ENCODE results near the gene CEP131. TPM values are rescaled to one million over a fixed set of nuclear protein-coding genes. Genes with fewer than 3 reads are reported as not detected.

The CEP131 gene
- total and polyA plus RNA-seq, 2 donors (not counting 3 experiments of a cell fraction or from before 2014, with no cell fraction given), result 5.3 to 17.9 TPM

DNA sequence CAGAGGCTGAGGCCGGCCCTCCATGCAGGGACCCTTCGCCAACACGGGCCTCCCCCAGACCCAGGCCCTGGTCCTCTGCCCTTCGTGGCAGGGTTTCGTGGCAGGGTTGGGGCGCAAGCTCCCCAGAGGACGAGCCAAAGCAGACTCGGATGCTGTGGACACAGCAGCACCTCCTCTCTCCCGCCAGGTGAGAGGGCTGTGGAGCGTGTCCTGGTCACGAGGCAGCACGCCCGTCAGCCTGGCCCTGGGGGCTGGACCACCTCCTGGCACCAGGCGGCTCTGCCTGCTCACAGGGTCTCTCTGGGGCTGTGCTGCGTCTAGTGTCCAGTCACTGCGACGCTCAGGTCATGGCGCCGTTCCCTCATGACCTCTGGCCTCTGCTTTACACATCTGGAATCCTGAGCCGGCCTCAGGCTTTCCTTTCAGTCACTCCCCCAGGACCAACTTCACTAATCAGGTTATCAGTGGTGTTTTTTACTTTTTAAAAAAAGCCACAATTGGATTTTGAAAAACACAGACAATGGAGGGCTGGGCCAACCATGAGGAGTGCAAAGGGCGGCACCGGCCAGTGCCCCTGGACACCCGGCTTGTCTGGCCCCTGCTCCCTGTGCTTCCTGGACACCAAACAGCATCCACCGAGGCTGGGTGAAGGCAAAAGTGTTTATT lies 21.7 kb upstream of the CEP131 start:
- Histone ChIP-seq H3K4me3 (replicated peaks in 1 of 3; ENCODE audit: insufficient read depth in 1 of 3, low read depth in 1 of 3, low read length in 3 of 3) (no peak overlapping the region), H3K9ac (replicated peaks; ENCODE audit: extremely low read depth, insufficient read depth, low read length) (no peak overlapping the region), H3K27me3 (ENCODE audit: control insufficient read depth in 2 of 2, insufficient read depth in 2 of 2, low read length in 2 of 2) (no peaks in the 10 kb centered on the region), H4K20me1 (replicated peaks; ENCODE audit: control insufficient read depth, extremely low read depth, insufficient read depth, low read length) (no peaks in the 10 kb centered on the region), H3K36me3 (ENCODE audit: control insufficient read depth in 2 of 2, extremely low read depth in 1 of 2, insufficient read depth in 2 of 2, low read length in 2 of 2) (peaks cover 0 to 8% of the 10 kb centered on the region in 2 experiments), H2AFZ (ENCODE audit: low read depth, low read length) (no peak overlapping the region), H3K27ac (ENCODE audit: insufficient read depth, low read depth, low read length) (no peak overlapping the region), H3K79me2 (ENCODE audit: control insufficient read depth, insufficient read depth, low read length) (peaks cover 13% of the 10 kb centered on the region), H3K4me2 (ENCODE audit: insufficient read depth, low read length) (no peak overlapping the region), H3K4me1 (ENCODE audit: control insufficient read depth, extremely low read depth, insufficient read depth, low read length) (peaks cover 6% of the 10 kb centered on the region), H3K9me1 (replicated peaks; ENCODE audit: control insufficient read depth, extremely low read depth, insufficient read depth, low read length) (no peaks in the 10 kb centered on the region), H3K9me3 (replicated peaks; ENCODE audit: control insufficient read depth, insufficient read depth, low read length) (no peaks in the 10 kb centered on the region)
- dilution Hi-C loops (cut with MboI; ENCODE audit: extremely low pct_ligation_motif_present, low sequenced_read_pairs) (no loop called here), intact Hi-C loops (cut with micrococcal nuclease) (no loop called here)
- ChIA-PET POLR2A (no interaction called here), CTCF (interaction anchor here (0.9 to 1.1 kb wide), 2 partner anchors 11 to 196 kb away, joined by 3 to 5 read pairs; no protein-coding TSS in a partner anchor)
- TF ChIP-seq, protein P1, sequence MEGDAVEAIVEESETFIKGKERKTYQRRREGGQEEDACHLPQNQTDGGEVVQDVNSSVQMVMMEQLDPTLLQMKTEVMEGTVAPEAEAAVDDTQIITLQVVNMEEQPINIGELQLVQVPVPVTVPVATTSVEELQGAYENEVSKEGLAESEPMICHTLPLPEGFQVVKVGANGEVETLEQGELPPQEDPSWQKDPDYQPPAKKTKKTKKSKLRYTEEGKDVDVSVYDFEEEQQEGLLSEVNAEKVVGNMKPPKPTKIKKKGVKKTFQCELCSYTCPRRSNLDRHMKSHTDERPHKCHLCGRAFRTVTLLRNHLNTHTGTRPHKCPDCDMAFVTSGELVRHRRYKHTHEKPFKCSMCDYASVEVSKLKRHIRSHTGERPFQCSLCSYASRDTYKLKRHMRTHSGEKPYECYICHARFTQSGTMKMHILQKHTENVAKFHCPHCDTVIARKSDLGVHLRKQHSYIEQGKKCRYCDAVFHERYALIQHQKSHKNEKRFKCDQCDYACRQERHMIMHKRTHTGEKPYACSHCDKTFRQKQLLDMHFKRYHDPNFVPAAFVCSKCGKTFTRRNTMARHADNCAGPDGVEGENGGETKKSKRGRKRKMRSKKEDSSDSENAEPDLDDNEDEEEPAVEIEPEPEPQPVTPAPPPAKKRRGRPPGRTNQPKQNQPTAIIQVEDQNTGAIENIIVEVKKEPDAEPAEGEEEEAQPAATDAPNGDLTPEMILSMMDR (IDR thresholded peaks at IDR 0.05; ENCODE audit: extremely low read depth in 1 of 2, insufficient read depth in 1 of 2, low read depth in 1 of 2, low read length in 2 of 2), result no peak
- TF ChIP-seq POLR2A (IDR thresholded peaks at IDR 0.05; ENCODE audit: low read depth, low read length), result peak; percentile 40
- TF ChIP-seq POLR2AphosphoS5 (IDR thresholded peaks at IDR 0.05; ENCODE audit: insufficient read depth, low read depth, low read length), result peak; percentile 37
- DNase-seq (ENCODE audit: low read depth, low spot score) (no peak), FAIRE-seq (no peak)
- BruUV-seq (replicated peaks), result no TSS peak

DNA sequence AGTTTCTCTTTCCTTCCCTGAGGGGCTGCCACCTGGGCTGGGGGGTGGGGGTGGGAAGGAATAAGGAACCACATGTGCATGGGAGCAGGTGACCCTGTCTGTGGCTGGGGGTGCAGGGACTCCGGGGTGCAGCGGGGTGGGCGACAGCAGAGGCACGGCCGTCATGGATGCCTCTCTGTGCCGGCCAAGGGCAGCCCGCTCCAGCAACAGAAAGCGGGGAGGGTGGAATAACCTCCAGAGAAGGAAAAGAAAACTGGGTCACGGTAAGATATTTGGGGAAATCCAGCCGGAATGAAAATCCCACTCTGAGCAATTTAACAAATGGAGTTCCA lies 20.5 kb upstream of the CEP131 start:
- Histone ChIP-seq H2AFZ (ENCODE audit: low read depth, low read length) (no peak overlapping the region), H3K4me3 (replicated peaks in 1 of 3; ENCODE audit: insufficient read depth in 1 of 3, low read depth in 1 of 3, low read length in 3 of 3) (no peak overlapping the region), H3K9ac (replicated peaks; ENCODE audit: extremely low read depth, insufficient read depth, low read length) (no peak overlapping the region), H3K27ac (ENCODE audit: insufficient read depth, low read depth, low read length) (no peak overlapping the region), H3K4me2 (ENCODE audit: insufficient read depth, low read length) (no peak overlapping the region), H3K36me3 (ENCODE audit: control insufficient read depth in 2 of 2, extremely low read depth in 1 of 2, insufficient read depth in 2 of 2, low read length in 2 of 2) (peaks cover 0 to 8% of the 10 kb centered on the region in 2 experiments), H3K4me1 (ENCODE audit: control insufficient read depth, extremely low read depth, insufficient read depth, low read length) (peaks cover 6% of the 10 kb centered on the region), H4K20me1 (replicated peaks; ENCODE audit: control insufficient read depth, extremely low read depth, insufficient read depth, low read length) (no peaks in the 10 kb centered on the region), H3K79me2 (ENCODE audit: control insufficient read depth, insufficient read depth, low read length) (peaks cover 15% of the 10 kb centered on the region), H3K27me3 (ENCODE audit: control insufficient read depth in 2 of 2, insufficient read depth in 2 of 2, low read length in 2 of 2) (no peaks in the 10 kb centered on the region), H3K9me1 (replicated peaks; ENCODE audit: control insufficient read depth, extremely low read depth, insufficient read depth, low read length) (no peaks in the 10 kb centered on the region), H3K9me3 (replicated peaks; ENCODE audit: control insufficient read depth, insufficient read depth, low read length) (no peaks in the 10 kb centered on the region)
- ChIA-PET CTCF (interaction anchor here (0.8 to 1.3 kb wide), 2 partner anchors 100 to 101 kb away, joined by 3 to 5 read pairs; no protein-coding TSS in a partner anchor), POLR2A (no interaction called here)
- TF ChIP-seq MYC (IDR thresholded peaks at IDR 0.05; ENCODE audit: low read depth, low read length) (no peak), FOS (IDR thresholded peaks at IDR 0.05; ENCODE audit: borderline replicate concordance, insufficient read depth, low read length) (no peak), POLR2A (IDR thresholded peaks at IDR 0.05; ENCODE audit: low read depth, low read length) (peak; percentile 2), POLR2AphosphoS5 (IDR thresholded peaks at IDR 0.05; ENCODE audit: insufficient read depth, low read depth, low read length) (no peak)
- TF ChIP-seq, protein P1 (IDR thresholded peaks at IDR 0.05; ENCODE audit: extremely low read depth in 1 of 2, insufficient read depth in 1 of 2, low read depth in 1 of 2, low read length in 2 of 2), result no peak
- TF ChIP-seq, protein P2, sequence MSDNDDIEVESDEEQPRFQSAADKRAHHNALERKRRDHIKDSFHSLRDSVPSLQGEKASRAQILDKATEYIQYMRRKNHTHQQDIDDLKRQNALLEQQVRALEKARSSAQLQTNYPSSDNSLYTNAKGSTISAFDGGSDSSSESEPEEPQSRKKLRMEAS (IDR thresholded peaks at IDR 0.05; ENCODE audit: insufficient read depth, insufficient read length), result no peak
- dilution Hi-C loops (cut with MboI; ENCODE audit: extremely low pct_ligation_motif_present, low sequenced_read_pairs), result no loop called here
- no TSS peak for BruUV-seq (replicated peaks)
- FAIRE-seq, result no peak
- DNase-seq (ENCODE audit: low read depth, low spot score), result no peak
- intact Hi-C loops (cut with micrococcal nuclease), result no loop called here
